Measurements from ENCODE around the gene KTI12. TPM values are rescaled to one million over a fixed set of nuclear protein-coding genes. Genes with fewer than 3 reads are reported as not detected.

Gene KTI12
- total RNA-seq, 1 experiment from 2014 or later = 8.2 TPM

DNA sequence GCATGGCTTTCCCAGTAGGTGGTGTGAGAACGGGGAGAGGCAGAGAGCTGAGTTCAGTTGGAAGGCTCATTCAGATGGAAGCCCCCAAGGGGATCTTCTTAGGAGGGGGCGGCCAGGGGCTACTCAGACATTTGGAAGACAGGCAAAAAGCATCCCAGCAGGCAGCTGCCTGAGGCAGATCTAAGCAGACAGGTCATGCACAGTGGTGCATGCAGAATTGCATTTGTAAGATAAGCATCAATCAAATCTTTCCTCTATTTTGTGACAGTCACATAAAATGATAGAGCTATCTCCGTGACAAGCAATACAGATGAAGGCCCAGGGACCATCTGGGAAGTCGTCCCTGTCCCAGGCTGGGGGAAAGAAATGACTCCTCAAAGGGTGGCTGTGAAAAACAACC is 46.9 kb downstream of the KTI12 start:
- no peak for DNase-seq (ENCODE audit: low spot score)

DNA sequence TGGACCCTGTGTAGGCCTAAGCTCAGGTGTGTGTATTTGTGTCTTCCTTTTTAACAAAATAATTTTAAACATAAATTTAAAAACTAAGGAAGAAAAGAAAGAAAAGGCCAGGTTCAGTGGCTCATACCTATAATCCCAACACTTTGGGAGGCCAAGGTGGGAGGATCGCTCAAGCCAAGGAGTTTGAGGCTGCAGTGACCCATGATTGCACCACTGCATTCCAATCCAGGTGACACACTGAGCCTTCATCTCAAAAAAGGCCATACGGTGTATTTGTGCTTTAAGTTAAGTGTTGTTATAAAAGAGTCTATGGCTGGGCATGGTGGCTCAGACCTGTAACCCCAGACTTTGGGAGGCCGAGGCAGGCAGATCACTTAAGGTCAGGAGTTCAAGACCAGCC is 51.4 kb downstream of the KTI12 start:
- DNase-seq (ENCODE audit: low spot score) = no peak

Other genes starting within 250 kb of the KTI12 start
- gene NRDC, start 155.1 kb downstream of the KTI12 start, total RNA-seq (2014; rRNA removed; shearing (Covaris generic)) = 41.5 and 63.0 TPM in 2 replicates
- 7.4 and 9.0 TPM in 2 replicates for gene RAB3B, start 43.1 kb downstream of the KTI12 start, total RNA-seq (2014; rRNA removed; shearing (Covaris generic))
- 48.3 and 50.6 TPM in 2 replicates for gene TXNDC12, start 21.4 kb upstream of the KTI12 start, total RNA-seq (2014; rRNA removed; shearing (Covaris generic))
- gene BTF3L4, start 22.5 kb upstream of the KTI12 start, total RNA-seq (2014; rRNA removed; shearing (Covaris generic)) = 62.7 and 72.4 TPM in 2 replicates
- gene ZFYVE9, start 108.3 kb upstream of the KTI12 start, total RNA-seq (2014; rRNA removed; shearing (Covaris generic)) = 17.6 and 20.2 TPM in 2 replicates